ENCODE results near the gene HOXA13.

Gene HOXA13

GRCh38 chr7:27164367-27165088 is 35.4 kb downstream of the HOXA13 start:
- TF ChIP-seq CTCF (IDR thresholded peaks at IDR 0.05; ENCODE audit: low read depth, low read length) = no peak
- no peak for TF ChIP-seq EZH2phosphoT487 (IDR thresholded peaks at IDR 0.05; ENCODE audit: low read depth)
- H3K9ac ChIP-seq (ENCODE audit: low read length) = no peak overlapping the region
- no peaks in the 10 kb centered on the region for H3K27me3 ChIP-seq (ENCODE audit: low read depth, low read length)
- 0 out of 2 replicates have a peak, but pooled peaks cover 5% of the 10 kb centered on the region for H3K4me1 ChIP-seq (ENCODE audit: low read length)
- no peaks in the 10 kb centered on the region for H3K79me2 ChIP-seq (ENCODE audit: low read length)
- no peaks in the 10 kb centered on the region for H4K20me1 ChIP-seq (ENCODE audit: insufficient read depth, low read length)
- no peak overlapping the region for H3K4me3 ChIP-seq (ENCODE audit: low read length)
- no peak overlapping the region for H2AFZ ChIP-seq (ENCODE audit: low read depth, low read length)
- no peaks in the 10 kb centered on the region for H3K9me3 ChIP-seq (ENCODE audit: insufficient read depth, low read length)
- no peaks in the 10 kb centered on the region for H3K36me3 ChIP-seq (replicated peaks; ENCODE audit: low read depth, low read length)
- no peak overlapping the region for H3K4me2 ChIP-seq (ENCODE audit: low read length)
- H3K27ac ChIP-seq (ENCODE audit: low read length) = no peak overlapping the region

GRCh38 chr7:27164045-27164366 is 35.9 kb downstream of the HOXA13 start:
- no peak overlapping the region for H3K4me3 ChIP-seq (ENCODE audit: low read length)
- H3K79me2 ChIP-seq (ENCODE audit: low read length) = no peaks in the 10 kb centered on the region
- H3K27me3 ChIP-seq (ENCODE audit: low read depth, low read length) = no peaks in the 10 kb centered on the region
- H3K4me1 ChIP-seq (ENCODE audit: low read length) = 0 out of 2 replicates have a peak, but pooled peaks cover 5% of the 10 kb centered on the region
- no peak for TF ChIP-seq CTCF (IDR thresholded peaks at IDR 0.05; ENCODE audit: low read depth, low read length)
- no peak for TF ChIP-seq EZH2phosphoT487 (IDR thresholded peaks at IDR 0.05; ENCODE audit: low read depth)
- no peak overlapping the region for H2AFZ ChIP-seq (ENCODE audit: low read depth, low read length)
- H3K9ac ChIP-seq (ENCODE audit: low read length) = no peak overlapping the region
- no peaks in the 10 kb centered on the region for H3K9me3 ChIP-seq (ENCODE audit: insufficient read depth, low read length)
- H3K36me3 ChIP-seq (replicated peaks; ENCODE audit: low read depth, low read length) = no peaks in the 10 kb centered on the region
- H3K4me2 ChIP-seq (ENCODE audit: low read length) = no peak overlapping the region
- no peaks in the 10 kb centered on the region for H4K20me1 ChIP-seq (ENCODE audit: insufficient read depth, low read length)
- no peak overlapping the region for H3K27ac ChIP-seq (ENCODE audit: low read length)

GRCh38 chr7:27163288-27164044 is 36.4 kb downstream of the HOXA13 start:
- Histone ChIP-seq H3K4me3 (ENCODE audit: low read length) (no peak overlapping the region), H4K20me1 (ENCODE audit: insufficient read depth, low read length) (no peaks in the 10 kb centered on the region), H3K27me3 (ENCODE audit: low read depth, low read length) (no peaks in the 10 kb centered on the region), H3K4me1 (ENCODE audit: low read length) (0 out of 2 replicates have a peak, but pooled peaks cover 5% of the 10 kb centered on the region), H3K27ac (ENCODE audit: low read length) (no peak overlapping the region), H3K9me3 (ENCODE audit: insufficient read depth, low read length) (no peaks in the 10 kb centered on the region), H2AFZ (ENCODE audit: low read depth, low read length) (no peak overlapping the region), H3K36me3 (replicated peaks; ENCODE audit: low read depth, low read length) (no peaks in the 10 kb centered on the region), H3K4me2 (ENCODE audit: low read length) (no peak overlapping the region), H3K9ac (ENCODE audit: low read length) (no peak overlapping the region), H3K79me2 (ENCODE audit: low read length) (no peaks in the 10 kb centered on the region)
- TF ChIP-seq EZH2phosphoT487 (IDR thresholded peaks at IDR 0.05; ENCODE audit: low read depth) (no peak), CTCF (IDR thresholded peaks at IDR 0.05; ENCODE audit: low read depth, low read length) (no peak)

- H3K27ac ChIP-seq (ENCODE audit: low read length) = no peak overlapping the region
Observed at GRCh38 chr7:27162561-27163287, 37.2 kb downstream of the HOXA13 start.

More at GRCh38 chr7:27162561-27163287, 37.2 kb downstream of the HOXA13 start:
- H3K9me3 ChIP-seq (ENCODE audit: insufficient read depth, low read length) = no peaks in the 10 kb centered on the region
- no peak overlapping the region for H3K4me2 ChIP-seq (ENCODE audit: low read length)
- 0 out of 2 replicates have a peak, but pooled peaks cover 5% of the 10 kb centered on the region for H3K4me1 ChIP-seq (ENCODE audit: low read length)
- H3K4me3 ChIP-seq (ENCODE audit: low read length) = no peak overlapping the region
- no peak overlapping the region for H2AFZ ChIP-seq (ENCODE audit: low read depth, low read length)
- H4K20me1 ChIP-seq (ENCODE audit: insufficient read depth, low read length) = no peaks in the 10 kb centered on the region
- H3K36me3 ChIP-seq (replicated peaks; ENCODE audit: low read depth, low read length) = no peaks in the 10 kb centered on the region
- TF ChIP-seq EZH2phosphoT487 (IDR thresholded peaks at IDR 0.05; ENCODE audit: low read depth) (no peak), CTCF (IDR thresholded peaks at IDR 0.05; ENCODE audit: low read depth, low read length) (no peak)
- H3K79me2 ChIP-seq (ENCODE audit: low read length) = no peaks in the 10 kb centered on the region
- no peak overlapping the region for H3K9ac ChIP-seq (ENCODE audit: low read length)
- no peaks in the 10 kb centered on the region for H3K27me3 ChIP-seq (ENCODE audit: low read depth, low read length)
